Peyer's patch (tissue), 4 donors: ENCODE data around the gene DEPP1. TPM values are rescaled to one million over a fixed set of nuclear protein-coding genes. Genes with fewer than 3 reads are reported as not detected.
A peak's percentile ranks its signal among the peaks of the same experiment; 100 is the strongest.

Experiments
- DNase-seq, 3 donors: peaks; one replicate each; pipeline ENCODE4 v3.0.0-alpha.2; 2017 to 2019
- H3K27ac ChIP-seq, 4 donors: fragments of 200-600 bp; sonication (generic); one replicate each; pipeline ENCODE4 v1.5.1; 2016 to 2019
- H3K27me3 ChIP-seq, 2 donors: fragments of 200-600 bp; sonication (generic); one replicate each; pipeline ENCODE4 v1.5.1; 2019
- H3K36me3 ChIP-seq, 3 donors: fragments of 200-600 bp; sonication (generic); one replicate each; pipeline ENCODE4 v1.5.1; 2016 to 2019
- H3K4me1 ChIP-seq, 4 donors: fragments of 200-600 bp; sonication (generic); one replicate each; pipeline ENCODE4 v1.5.1; 2016 to 2019
- H3K4me3 ChIP-seq, 4 donors: fragments of 200-600 bp; sonication (generic); 1 replicate in 3 of 4; 2 replicates in 1 of 4; pipeline ENCODE4 v1.5.1; 2016 to 2019; ENCODE audit warnings: mild to moderate bottlenecking in 1 of 4
- H3K9me3 ChIP-seq, 4 donors: fragments of 200-600 bp; sonication (generic); one replicate each; pipeline ENCODE4 v1.5.1; 2016 to 2019; ENCODE audit warnings: mild to moderate bottlenecking in 1 of 4
- CTCF ChIP-seq, 6 experiments: fragments of 450-650 bp in 4 of 6; fragments of 200-600 bp in 2 of 6; sonication (generic) in 1 of 6; IDR thresholded peaks; one replicate each; pipeline ENCODE4 v1.5.1; 2017 to 2019; ENCODE audit warnings: antibody characterized with exemption in 6 of 6, mild to moderate bottlenecking in 3 of 6, moderate library complexity in 1 of 6
- POLR2A ChIP-seq, 2 donors: fragments of 450-650 bp; IDR thresholded peaks; one replicate each; pipeline ENCODE4 v1.5.1; 2017; ENCODE audit warnings: antibody characterized with exemption in 2 of 2, mild to moderate bottlenecking in 2 of 2, moderate library complexity in 2 of 2
- total RNA-seq, 4 donors: library from RNA; depleted of rRNA; stranded (reverse); fragments of >200 nt; gene quantifications; one replicate each; pipeline ENCODE4 v1.1.0, GENCODE V29; 2016

Gene DEPP1
- total RNA-seq, 4 donors from 2014 or later: 3.9 to 96.0 (median 49.8) TPM

GRCh38 chr10:44983066-44983894 lies 4.7 kb upstream of the DEPP1 start:
- Histone ChIP-seq H3K9me3 (no peaks in the 10 kb centered on the region), H3K4me3 (no peak overlapping the region), H3K36me3 (peaks cover 0 to 25% (median 0%) of the 10 kb centered on the region in 3 donors), H3K27me3 (no peaks in the 10 kb centered on the region), H3K27ac (peak overlapping the region in 2 of 4 donors; percentile 5 to 84), H3K4me1 (peaks cover 0 to 38% (median 4%) of the 10 kb centered on the region in 4 donors)
- TF ChIP-seq CTCF (IDR thresholded peaks at IDR 0.05): no peak
- no peak for TF ChIP-seq POLR2A (IDR thresholded peaks at IDR 0.05)
- peak in 1 of 3 donors; percentile 35 for DNase-seq

DNA sequence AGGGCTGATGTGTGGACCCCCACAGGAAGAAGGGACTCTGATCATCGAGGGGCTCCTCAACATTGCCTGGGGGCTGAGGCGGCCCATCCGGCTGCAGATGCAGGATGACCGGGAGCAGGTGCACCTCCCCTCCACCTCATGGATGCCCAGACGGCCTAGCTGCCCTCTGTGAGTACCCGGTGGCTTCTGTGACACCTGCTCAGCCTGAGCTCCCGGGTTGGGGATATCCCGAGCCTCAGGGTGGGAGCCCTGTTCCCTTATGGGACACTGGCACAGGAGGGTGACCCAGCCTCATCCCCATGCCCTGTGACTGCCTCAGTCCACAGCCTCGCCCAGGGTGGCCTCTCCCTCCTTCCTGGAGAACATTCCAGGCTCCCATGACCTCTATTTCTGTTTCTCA lies 3.9 kb upstream of the DEPP1 start:
- no peaks in the 10 kb centered on the region for H3K27me3 ChIP-seq
- peak in 1 of 3 donors; percentile 37 for DNase-seq
- no peak overlapping the region for H3K4me3 ChIP-seq
- peak overlapping the region in 3 of 4 donors; percentile 42 to 84 (median 56) for H3K27ac ChIP-seq
- TF ChIP-seq POLR2A (IDR thresholded peaks at IDR 0.05): no peak
- no peak for TF ChIP-seq CTCF (IDR thresholded peaks at IDR 0.05)
- H3K4me1 ChIP-seq: peaks cover 0 to 44% (median 4%) of the 10 kb centered on the region in 4 donors
- peaks cover 0 to 25% (median 0%) of the 10 kb centered on the region in 3 donors for H3K36me3 ChIP-seq
- no peaks in the 10 kb centered on the region for H3K9me3 ChIP-seq

DNA sequence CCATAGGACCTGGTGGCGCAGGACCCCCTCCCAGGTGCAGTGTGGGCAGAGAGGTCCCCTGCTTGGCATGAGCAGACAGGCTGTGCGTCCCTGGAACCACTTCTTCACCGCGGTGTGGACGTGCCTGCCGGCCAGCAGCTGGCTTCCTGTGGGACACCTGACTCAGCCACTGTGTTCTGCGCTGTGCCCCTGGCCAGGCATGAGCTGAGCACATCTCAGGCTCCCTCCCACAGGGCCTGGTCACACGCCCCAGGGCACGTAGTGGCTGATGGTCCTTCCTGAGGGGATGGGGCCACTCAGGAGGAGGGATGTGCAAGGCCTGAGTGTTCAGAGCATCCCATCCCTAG lies 3.5 kb upstream of the DEPP1 start:
- peak in 2 of 3 donors; percentile 45 to 48 for DNase-seq
- Histone ChIP-seq H3K4me1 (peaks cover 0 to 44% (median 4%) of the 10 kb centered on the region in 4 donors), H3K4me3 (no peak overlapping the region), H3K9me3 (no peaks in the 10 kb centered on the region), H3K27ac (peak overlapping the region in 3 of 4 donors; percentile 42 to 84 (median 56)), H3K27me3 (no peaks in the 10 kb centered on the region), H3K36me3 (peaks cover 0 to 24% (median 0%) of the 10 kb centered on the region in 3 donors)
- TF ChIP-seq POLR2A (IDR thresholded peaks at IDR 0.05) (no peak), CTCF (IDR thresholded peaks at IDR 0.05) (no peak)

DNA sequence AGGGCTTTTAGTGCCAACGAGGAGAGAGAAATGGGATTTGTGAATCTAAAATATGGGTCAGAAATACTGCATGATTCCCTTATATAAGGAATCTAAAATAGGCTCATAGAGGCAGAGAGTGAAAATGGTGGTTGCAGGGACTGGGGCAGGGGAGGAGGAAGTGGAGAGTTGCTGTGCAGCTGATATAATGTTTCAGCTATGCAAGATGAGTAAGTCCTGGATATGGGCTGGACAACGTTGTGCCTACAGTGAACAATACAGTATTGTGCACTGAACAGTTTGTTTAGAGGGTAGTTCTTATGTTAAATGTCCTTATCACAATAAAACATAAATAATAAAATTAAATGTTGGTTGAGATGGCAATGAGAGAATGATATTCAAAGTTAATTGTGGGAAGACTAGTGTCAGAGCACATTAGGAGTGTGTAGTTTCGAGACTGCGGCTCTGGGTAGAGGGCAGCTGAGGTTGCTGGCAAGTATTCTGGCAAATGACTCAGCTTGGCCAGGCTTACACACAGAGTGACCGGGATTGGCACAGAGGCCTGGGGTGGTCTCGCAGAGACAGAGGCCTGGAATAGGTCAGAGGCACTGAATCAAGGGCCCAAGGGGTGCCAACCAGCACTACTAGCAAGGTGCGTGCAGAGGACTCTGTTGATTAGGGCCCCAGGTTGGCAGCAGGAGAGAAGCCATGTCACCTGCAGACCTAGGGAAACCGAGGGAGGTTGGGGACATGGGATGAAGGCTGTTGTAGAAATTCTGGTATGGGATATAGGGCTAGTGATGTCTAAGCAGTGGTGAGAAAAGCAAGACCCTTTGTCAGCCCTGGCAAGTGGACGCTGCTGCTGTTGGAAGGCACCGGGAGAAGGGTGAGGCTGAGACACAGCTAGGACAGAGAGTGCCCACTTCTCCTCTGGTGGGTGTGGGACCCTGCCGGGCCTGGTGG lies 2.8 kb upstream of the DEPP1 start:
- H3K27me3 ChIP-seq: no peaks in the 10 kb centered on the region
- peaks cover 0 to 20% (median 0%) of the 10 kb centered on the region in 3 donors for H3K36me3 ChIP-seq
- H3K9me3 ChIP-seq: no peaks in the 10 kb centered on the region
- H3K4me3 ChIP-seq: no peak overlapping the region
- H3K4me1 ChIP-seq: peaks cover 0 to 44% (median 4%) of the 10 kb centered on the region in 4 donors
- peak overlapping the region in 3 of 4 donors; percentile 42 to 84 (median 56) for H3K27ac ChIP-seq
- peak in 1 of 3 donors; percentile 46 for DNase-seq
- TF ChIP-seq CTCF (IDR thresholded peaks at IDR 0.05) (no peak), POLR2A (IDR thresholded peaks at IDR 0.05) (no peak)
